ENCODE measurements around the gene CLPSL1.

The CLPSL1 gene

DNA sequence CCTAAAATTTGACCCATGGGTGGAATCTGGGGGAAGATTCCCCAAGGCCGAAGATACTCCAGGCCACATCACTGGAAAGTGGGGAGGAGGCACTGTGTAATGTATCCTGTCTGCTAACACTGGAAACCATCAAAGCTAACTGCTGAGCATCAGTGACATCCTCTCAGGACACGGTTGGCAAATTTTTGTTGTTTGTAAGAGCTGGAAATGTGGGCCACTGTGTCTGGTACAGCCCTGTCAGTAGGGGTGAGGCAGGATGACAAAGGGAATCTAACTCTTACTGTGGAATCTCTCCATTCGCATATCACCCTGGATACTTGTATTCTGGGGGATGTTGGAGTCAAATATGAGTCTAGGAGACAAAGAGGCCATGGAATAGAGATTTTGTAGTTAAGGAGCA is 21.4 kb upstream of the CLPSL1 start:
- DNase-seq: no peak

DNA sequence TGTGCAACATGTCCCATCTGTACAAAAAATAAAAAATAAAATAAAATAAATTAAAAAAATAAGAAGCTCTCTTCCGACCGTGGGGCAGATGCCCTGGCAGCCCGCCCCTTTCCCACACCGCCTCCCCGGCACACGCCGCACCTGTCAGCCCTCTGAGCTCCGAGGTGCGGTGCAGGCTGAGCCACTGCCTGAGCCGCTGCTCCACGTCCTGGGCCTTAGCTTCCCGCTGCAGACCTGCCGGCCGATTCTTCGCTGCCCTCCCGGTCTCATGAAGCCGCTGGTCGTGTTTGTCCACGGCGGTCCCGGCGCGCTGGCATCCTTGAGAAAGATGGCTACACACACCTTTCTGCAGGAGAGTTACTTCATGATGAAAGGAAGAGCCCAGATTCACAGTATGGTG is 15.1 kb upstream of the CLPSL1 start:
- DNase-seq: no peak

DNA sequence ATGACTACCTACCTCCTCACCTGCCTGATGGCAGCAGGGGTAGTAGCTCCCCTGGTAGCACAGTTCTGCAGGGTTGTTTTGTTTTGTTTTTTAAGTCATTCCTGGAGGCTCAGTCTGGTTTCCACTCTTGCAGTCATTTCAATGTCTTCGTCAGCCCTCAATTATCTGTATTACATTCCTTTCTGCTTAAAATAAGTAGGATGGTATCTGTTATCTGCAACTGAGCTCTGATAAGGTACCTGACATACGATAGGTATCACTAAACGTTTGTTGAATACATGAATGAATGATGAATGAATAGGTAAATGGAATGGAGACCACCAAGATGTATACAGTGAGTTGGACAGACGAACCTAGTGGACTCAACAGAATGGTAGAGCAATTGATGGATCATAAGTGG is 11.6 kb upstream of the CLPSL1 start:
- DNase-seq: no peak

DNA sequence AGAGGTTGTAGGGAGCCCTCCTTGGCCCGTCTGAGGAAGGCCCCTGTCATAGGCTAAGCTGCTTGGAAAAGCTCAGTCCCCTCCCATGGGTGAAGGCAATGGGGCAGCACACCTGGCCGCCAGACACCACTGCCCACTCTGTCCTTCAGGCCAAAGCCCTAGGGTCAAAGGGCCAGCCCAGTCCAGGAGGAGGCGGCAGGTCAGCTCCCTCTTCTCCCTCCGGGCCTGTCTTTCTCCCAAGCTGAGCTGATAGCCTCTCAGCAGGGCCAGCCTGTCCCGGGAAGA is 9.5 kb upstream of the CLPSL1 start:
- DNase-seq: no peak

DNA sequence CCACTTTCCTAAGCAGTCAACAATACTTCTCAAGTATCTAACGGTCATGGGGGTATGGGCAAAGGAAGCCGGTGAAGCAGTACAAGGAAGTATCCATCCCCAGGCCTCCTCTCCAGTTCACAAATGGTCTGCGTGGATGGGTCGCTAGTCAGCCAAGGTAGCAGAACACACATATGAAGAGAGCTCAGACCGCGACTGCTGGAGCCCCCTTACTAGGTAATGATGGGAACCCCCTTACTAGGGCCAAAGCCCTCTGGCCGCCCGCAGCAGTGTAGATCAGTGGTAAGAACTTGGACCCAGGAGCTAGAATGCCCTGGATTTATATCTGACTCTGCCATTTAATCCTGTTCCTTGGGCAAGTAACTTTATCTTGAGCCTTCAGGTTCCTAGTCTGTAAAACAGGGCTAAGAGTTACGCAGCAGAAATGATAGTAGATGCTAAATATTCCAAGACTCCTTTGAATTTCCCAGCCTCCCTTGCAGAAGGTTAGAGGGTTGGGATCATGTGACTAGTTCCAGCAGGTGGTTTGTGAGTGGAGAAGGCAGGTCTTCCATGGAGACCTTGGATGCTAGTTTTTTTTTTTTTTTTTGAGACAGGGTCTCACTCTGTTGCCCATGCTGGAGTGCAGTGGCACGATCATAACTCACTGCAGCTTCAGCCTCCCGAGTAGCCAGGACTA is 6.6 kb upstream of the CLPSL1 start:
- DNase-seq: no peak

DNA sequence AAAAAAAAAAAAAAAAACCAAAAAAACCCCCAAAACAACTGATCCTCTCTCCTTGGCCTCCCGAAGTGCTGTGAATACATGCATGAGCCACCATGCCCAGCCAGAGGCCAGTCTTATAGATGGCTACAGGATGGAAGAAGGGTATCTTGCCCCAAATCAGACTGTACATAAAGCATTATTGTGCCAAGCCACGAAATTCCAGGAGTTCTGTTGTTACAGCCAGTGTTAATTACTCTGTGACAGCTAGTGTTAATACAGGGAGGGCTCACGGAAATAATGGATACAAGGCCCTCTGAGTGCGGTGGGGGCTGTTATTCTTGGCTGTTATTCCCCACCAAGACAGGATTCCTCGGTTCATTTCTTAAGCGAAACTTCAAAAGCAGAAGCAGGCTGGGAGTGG is 5.8 kb upstream of the CLPSL1 start:
- no peak for DNase-seq

DNA sequence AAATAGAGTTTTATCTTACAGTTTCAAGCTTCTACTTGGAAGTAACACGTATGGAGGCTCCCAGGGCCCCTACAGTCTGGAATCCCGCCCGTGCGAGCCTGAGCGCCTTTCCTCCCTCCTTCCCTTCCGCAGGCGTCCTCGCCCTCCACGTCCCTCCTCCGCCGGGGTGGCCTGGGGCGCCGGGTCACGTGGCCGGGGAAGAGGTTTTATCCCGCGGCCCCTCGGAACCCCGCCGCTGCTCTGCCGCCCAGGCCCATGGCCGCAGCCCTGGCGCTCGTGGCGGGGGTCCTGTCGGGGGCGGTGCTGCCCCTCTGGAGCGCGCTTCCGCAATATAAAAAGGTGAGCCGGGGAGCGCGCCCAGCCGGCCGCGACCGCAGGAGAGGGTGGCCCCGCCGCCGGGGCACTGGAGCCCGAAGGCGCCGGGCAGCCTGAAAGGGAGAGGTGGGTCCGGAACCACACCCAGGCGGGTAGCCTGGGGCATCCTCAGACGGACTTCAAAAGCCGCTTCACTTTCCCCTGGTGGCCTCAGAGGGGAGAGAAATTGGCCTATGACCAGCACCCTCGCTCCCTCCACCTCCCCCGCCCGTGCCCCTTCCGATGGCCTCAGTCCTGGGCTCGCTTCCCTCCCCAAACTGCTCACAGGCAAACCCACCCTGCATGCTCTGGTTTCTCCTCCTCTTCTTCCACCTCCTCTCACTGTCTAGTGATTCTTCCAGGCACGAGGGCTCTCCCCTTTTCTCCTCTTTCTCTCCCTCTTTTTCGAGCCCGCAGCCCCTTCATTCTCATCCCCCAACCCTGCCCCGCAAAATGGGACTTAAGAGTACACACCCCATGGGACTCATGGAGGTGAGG is 4.2 kb upstream of the CLPSL1 start, which contains the start of gene CLPSL2:
Gene CLPSL2, plus strand, starts transcription at position 235 of the 852 bp plus-strand sequence. Its CDS starts 21 bp downstream, at position 256.
- no peak for DNase-seq

DNA sequence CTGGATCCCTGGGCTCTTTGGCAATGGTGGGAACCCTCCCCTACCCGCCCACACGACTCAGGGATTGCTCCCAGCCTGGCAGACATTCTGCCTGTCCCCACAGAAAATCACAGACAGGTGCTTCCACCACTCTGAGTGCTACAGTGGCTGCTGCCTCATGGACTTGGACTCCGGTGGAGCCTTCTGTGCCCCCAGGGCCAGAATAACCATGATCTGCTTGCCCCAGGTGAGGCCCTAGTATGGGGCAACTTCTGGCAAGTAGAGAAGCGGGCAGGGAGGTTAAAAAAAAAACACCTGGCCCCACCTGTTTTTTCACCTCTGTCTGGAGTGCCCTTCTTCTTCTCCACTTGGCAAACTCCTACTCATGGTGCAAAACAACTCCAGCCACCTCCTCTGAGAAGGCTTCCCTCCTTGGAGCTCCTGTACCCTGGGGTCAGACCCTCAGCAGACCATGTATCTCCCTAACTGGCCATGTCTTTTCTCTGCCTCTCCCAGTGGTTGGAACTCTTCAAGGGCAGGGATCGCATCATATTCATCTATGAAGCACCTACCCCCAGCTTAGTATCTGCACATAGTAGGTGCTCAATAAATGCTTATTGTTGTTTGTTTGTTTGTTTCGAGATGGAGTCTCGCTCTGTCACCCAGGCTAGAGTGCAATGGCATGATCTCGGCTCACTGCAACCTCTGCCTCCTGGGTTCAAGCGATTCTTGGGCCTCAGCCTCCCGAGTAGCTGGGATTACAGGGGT is 3.3 kb upstream of the CLPSL1 start:
- DNase-seq: no peak

DNA sequence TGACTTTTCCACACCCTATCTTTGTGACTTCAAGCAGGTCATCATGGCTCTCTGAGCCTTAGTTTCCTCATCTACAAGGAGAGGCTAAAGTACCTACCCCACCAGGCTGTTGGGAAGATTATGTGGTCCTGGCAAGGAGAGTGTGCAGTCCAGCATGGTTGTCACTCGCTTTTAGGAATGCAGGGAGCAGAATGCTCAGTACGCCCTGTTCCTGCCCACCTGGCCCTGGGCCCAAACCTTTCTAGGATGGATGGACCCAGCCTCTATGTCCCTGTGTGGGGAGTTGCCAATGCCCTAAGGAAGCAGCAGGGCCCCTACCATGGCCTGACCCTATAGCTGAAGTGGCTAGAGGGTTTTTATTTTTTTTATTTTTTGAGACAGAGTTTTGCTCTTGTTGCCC is 2.4 kb upstream of the CLPSL1 start:
- DNase-seq: no peak

DNA sequence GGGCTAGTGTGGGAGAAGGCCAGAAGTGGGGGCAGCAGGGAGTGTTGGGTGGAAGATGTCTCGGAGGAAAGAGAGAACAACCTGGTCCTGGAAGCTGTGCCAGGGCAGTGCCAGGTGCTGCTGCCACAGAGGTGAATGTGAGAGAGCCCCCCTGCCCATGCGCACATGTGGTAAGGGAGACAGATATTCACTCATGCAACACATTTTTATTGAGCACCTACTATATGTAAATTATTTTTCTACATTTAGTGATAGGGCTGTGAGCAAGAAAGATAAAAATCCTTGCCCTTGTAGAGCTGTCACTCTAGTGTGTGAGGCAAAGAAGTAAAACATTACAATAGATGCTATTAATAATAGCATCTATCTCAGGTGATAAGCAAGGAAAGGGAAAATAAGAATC is 471 bp downstream of the CLPSL1 start:
- DNase-seq: no peak

DNA sequence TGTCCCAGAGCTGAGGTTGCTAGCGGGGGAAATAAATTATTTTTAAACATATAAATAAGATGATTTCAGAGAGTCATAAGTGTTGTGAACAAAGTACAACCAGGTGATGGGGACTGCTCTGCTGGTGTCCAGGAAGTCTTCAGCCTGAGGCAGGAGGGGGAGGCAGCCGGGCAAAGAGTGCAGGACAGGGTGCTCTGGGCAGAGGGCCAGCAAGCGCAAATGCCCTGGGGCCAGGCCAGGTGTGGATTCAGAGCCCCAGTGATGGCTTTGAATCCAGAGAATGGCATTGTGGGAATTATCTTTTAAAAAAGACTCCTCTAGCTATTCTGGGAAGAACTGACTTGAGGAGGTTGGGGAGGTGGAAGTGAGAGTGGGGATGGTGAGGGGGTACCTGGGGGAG is 1.6 kb downstream of the CLPSL1 start:
- no peak for DNase-seq

DNA sequence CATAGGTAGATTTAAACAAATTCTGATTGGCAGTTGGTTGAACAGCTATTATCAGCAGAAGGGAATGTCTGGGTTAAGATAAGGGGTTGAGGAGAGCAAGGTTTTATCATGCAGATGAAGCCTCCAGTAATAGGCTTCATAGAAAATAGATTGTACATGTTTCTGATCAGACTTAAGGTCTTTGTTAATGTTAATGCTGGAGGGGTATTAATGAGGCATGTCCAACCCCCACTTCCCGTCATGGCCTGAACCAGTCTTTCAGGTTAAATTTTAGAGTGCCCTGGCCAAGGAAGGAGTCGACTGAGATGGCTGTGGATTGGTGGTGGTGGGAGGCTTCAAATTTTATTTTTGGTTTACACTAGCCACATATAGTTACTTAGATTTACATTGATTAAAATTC is 3.4 kb downstream of the CLPSL1 start:
- DNase-seq: no peak

DNA sequence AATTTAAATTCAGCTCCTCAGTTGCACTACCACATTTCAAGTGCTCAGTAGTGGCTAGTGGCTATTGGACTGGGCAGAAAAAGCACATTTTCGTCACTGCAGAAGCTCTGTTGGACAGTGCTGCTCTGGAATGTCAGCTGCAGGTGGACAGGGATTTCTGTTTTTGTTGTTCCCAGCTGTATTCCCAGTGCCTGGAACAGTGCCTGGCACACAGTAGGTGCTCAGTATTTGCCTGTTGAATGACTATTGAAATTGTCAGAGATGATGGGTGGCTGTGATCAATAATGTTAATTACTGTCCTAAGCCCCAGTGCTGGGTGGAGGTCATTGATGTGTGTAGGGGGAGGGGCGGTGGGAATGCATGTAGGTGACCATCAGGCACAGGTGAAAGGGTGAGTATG is 5.5 kb downstream of the CLPSL1 start:
- DNase-seq: no peak

DNA sequence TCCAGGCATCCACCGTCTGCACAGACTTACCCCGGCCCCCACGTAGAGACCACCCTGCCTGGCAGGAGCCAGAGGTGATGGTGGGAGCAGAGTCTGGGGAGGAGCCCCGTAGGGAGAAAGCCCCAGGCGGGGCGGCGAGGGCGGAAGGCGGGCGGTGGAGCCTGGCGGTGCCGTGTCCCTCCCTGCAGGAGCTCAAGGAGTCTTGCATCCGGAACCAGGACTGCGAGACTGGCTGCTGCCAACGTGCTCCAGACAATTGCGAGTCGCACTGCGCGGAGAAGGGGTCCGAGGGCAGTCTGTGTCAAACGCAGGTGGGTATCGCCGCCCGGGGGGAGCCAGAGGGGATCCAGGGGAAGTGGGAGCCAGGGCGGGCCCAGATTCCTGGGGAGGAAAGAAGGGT is 6.0 kb downstream of the CLPSL1 start:
- no peak for DNase-seq

DNA sequence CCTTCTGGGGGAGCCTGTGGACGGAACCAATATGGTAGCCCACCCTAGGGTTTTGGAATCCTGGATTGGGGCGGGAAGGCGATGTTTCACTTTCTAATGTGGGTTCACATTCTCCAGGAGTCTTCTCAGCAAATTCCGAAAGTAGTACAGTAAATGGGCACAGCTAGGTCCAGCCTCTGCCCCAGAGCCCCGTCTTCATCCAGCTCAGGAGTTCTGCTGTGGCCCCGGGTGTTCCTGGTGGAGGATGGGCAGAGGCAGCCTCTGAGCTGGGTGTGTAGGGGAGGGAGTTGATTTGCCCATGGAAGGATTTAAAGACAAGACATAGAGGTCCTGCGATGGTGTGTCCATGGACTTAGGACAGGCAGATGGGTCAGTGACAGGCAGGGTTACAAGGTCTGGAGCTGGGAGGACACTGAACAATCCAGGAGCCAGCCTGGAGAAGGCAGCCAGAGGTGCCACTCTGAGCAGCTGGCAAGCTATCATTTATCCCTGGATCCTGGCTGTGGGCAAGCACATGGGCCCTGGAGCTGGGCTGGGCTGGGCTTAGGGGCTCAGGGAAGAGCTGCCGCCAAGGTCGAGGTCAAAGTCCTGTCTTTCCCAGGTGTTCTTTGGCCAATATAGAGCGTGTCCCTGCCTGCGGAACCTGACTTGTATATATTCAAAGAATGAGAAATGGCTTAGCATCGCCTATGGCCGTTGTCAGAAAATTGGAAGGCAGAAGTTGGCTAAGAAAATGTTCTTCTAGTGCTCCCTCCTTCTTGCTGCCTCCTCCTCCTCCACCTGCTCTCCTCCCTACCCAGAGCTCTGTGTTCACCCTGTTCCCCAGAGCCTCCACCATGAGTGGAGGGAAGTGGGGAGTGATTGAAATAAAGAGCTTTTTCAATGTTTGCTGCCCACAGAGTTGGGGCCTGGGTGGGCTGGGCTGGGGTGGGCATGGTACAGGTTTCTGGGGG is 6.7 kb downstream of the CLPSL1 start:
- no peak for DNase-seq

DNA sequence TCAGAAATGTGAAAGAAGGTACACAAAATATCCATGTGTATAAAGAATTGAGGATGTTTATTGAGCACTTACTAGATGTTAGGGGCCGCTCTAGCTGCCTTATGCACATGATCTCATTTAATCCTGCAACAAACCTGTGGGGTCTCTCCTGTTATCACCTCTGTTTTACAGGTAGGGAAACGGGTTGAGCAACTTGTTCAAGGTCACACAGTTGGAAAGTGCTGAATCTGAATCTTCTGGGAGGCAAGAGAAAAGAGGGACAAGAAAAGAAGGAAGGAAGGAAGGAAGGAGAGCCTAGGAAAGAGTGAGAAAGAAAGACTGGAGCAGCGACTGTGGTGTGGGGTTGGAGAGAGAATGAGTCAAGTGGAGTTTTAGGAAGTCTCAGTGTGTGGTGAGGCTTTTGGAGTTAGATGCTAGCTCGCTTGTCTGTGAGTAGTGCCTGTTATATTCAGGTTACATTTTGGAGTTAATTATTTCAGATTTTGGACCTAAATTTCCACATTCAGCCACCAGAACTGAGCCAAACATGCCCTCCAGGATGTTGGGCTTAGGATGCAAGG is 7.7 kb downstream of the CLPSL1 start:
- no peak for DNase-seq

DNA sequence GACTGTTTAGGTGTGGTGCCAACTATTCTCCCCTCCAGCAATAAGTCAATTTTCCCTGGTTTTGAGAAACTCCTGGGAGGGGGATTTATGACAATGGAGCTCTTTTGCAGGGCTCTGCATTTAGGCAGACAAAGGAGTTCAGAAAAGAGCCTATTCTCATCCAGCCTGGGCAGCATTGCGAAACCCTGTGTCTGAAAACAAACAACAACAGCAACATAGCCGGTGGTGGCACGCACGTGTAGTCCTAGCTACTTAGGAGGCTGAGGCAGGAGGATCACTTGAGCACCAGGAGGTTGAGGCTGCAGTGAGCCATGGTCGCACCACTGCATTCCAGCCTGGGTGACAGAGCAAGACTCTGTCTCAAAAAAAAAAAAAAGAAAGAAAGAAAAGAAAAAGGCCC is 9.9 kb downstream of the CLPSL1 start:
- DNase-seq: no peak

DNA sequence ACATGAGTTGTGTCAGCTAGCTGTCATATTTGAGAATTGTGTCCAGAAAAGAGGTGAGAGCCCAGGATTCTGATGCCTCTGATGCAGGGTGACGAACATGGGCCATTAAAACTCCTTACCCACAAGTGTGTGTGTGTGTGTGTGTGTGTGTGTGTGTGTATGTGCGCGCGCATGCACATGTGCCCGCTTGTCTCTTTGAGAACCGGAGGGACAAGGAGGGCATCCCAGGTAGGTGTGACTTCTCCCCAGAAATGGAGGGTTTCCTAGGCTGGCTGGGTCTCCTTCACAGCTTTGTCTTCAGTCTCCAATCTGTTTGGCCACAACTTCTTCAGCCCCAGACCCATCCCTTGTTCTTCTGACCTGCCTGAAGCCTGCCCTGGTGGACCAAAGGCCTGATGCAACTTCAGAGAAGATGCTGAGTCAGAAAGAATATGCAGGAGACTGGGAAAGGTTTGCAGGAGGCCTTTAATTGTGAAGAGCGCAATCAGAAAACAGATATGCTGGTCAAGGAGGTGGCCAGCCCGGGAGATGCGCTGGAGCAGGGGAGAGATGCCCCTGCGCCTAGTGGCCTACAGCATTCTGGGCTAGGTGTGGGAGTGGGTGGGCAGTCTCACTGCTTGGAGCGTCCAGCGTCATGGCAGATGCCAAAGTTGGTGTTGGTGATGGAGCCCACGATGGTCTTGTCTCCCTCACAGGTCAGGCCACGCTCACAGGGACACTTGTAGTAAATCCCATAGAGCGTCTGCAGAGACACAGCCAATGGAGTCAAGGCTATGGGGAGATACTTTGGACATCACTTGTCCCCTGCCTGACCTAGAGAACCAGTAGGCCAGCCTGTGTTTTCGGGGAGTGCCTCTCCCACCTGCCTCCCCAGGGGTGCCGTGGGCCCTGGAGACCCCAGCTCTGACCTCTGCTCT is 14.0 kb downstream of the CLPSL1 start:
- DNase-seq: no peak

DNA sequence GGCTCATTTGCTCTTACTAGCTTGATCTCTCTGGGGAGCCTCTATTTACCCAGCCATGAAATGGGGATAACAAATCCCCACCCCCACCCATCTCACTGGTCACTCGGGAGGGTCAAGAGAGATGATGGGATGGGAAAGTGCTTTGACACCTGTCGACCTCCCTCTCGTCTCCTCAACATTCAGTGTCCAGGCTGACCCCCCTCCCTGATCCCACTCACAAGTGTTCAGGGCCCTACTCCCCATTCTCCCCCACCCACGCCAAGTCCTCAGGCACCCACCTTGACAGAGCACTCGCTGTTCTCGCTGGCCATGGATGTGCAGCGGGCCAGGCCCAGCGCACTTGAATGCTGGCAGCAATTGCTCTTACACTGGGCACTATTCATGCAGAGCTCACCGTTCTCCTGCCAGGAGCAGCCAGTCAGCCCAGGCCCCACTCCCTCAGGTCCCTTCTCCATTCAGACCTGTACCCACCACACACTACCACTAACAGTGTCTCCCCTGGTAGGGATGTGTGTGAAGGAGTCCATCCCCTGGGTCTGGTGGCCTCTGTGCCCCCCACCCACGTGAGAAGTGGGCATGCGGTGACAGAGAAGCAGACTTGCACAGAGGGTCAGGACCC is 14.7 kb downstream of the CLPSL1 start:
- no peak for DNase-seq

DNA sequence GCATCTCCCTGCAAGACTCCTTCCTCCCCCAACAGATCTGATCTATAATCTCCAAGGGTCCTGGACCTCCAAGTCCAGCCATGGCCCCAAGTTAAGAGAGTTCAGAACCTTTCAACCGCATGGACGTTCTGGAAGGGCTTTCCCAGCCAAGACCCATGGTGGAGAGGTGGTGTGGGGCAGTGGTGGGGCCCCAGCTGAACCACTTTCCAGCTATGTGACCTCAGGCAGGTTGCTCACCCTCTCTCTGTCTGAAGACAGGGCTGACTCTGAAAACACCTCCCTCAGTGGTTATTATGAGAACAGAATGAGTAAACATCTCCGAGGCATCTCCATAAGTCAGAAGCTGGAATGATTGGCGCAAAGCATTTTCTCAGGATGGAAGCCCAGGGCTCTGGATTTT is 15.4 kb downstream of the CLPSL1 start:
- DNase-seq: no peak

All from effector CD8-positive, alpha-beta T cell (primary cell).